HG02852 (cell line): ENCODE results near the gene VEGFC.

Experiments used
- ATAC-seq: cut with Tn5 transposase; IDR thresholded peaks from one replicate; pipeline ENCODE4 v1.9.1; 2021; ENCODE audit warnings: mild to moderate bottlenecking, moderate library complexity; ENCODE audit not compliant: unreplicated experiment

VEGFC gene

DNA sequence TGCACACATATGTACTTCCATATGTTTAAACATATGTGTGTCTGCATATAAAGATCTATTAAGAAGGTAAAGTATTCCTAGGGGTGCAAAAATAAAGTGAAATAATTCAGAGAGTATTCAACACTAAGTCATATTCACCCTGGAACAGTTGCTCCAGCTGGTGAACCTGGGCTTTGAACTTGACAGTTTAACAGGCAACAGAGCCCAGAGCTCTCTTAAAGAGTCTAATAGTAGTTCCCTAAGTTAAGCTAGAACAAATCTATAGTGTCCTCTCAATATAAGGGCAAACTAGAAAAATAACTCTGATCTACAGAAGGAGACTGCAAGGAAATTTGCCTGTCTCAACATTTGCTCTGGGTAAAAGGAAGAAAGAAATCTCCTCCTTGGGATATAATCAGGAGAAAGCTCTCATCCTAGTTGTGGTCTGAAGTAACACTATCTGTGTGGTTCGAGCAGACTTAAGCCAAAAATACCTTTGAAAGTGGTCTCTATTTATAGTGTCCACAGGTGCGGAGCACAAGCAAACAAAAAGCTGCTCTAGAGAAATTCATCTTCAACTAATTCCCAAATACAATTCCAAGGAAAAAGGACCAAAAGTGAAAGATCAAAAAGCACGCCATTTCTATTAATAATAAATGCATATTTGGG, 29.9 kb downstream of the VEGFC start:
- ATAC-seq: no peak

DNA sequence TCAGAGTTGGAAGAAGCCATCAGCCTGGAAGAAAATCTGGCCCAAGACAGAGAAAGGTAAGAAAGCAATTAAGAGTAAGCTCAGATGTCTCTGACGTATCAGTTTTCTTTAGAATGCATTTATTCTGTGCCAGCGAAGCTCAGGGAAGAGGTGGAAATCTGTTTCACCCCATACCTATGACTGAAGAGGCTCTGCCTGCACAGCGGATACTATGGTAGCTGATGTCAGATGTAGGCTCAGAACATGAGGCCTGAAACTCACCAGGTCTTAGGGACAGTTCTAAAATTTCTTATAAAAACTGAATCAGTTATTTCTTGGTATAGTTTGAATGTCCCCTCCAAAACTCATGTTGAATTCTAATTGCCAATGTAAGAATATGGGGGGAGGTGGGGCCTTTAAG, 30.9 kb downstream of the VEGFC start:
- no peak for ATAC-seq

DNA sequence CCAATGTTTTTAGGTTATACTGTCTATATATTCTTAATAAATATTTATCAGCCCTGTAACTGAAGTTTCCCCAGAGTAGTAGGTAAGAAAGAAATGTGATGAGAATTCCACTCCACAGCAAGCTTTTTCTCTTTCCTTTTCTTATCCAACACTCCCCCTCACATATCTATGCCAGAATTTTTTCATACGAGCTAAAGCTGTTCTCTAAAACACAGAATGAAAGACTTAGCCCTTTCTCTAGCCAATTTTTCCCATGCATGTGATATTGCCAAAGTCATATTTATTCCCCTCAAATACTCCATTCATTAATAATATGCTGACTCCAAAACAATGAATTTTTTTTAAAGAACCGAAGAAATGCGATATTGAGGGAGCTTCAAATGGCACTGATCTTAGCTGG, 32.3 kb downstream of the VEGFC start:
- no peak for ATAC-seq

DNA sequence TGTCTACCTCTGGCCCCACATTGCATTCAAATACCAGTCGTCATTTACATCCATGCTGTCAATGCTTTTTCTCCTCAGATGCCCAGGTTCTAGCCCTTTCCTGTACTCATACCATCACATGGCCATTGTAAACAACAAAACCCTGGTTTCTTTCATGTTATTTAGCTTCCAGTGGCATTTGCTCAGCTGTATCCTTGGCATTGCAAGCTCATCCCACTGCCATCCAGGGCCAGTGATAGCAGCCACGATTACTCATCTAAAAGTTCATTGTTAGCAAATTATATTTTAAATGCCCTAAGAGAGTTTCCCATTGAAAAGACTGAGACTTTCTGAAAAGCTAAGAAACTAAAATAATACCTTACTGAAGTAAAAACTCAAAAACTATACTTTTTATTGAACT, 34.0 kb downstream of the VEGFC start:
- no peak for ATAC-seq

DNA sequence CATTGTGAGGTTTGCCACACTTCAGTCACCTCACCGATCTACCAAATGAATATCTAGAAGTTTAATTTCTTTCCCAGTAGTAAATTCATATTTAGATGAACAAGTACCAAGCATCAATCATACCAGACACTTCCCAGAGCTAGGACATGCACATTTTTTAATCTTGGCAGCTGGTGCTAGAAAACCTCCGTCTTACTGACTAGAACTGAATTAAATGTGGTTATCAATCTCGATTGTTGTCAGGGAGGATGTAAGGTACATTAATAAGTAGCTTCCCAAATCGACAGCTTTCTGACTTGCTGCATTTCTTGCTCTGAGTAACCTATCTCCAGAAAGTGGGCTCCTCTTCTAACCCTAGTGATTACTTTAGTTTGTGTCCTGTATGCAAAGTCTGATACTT, 34.4 kb downstream of the VEGFC start:
- ATAC-seq: no peak

DNA sequence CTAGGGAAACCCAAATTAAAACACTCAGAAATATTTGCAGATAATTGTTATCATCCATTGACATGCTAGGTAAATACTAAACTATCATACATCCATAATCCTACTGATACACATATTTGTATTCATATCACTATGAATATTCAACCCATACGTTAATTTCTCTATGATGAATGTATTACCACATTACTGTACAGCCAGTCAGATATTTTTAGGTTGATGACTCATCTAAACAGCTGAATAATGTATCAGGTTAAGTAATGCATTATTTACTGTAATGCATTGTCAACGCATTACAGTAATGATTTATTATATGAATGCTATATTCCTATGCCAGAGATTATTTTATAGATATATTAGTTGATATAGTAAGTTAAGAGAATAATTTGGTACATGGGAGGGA, 37.1 kb downstream of the VEGFC start:
- ATAC-seq: no peak

DNA sequence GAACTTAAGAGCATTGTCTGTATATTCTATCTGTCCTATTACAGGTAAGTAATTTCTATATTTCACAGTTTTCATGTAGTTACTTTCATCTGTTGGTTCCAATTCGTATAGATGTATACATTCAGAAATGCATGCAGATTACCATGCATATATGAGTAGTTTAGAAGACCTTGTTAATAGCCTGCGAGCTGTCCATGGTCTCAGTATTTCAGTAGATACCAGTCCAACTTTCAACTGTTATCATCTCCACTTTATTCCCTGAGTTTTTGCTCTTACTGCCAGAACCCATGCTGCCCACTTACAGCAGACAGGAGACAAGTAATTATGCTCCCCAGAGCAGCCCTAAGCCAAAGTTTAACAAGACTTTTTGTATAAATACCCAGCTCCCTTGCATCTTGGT, 37.7 kb downstream of the VEGFC start:
- no peak for ATAC-seq

DNA sequence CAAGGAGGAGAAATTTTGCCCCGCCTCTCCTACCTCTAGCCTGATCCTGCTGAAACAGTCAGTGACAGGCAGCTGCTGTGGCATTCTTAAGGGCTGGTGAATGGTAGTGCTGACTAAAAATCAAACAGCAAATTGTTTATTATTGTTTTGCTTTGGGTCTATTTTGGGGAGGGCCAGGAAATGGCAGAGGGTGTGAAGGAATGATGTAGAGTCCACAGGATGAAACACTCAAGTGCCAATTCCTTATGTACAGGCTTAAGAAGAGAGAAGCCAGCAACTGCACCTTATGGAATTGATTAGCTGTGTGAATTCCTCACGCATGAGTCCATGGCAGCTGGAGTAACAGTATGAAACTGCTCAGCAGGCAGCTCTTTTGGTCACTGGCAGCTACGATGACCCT, 39.7 kb downstream of the VEGFC start:
- ATAC-seq: no peak

DNA sequence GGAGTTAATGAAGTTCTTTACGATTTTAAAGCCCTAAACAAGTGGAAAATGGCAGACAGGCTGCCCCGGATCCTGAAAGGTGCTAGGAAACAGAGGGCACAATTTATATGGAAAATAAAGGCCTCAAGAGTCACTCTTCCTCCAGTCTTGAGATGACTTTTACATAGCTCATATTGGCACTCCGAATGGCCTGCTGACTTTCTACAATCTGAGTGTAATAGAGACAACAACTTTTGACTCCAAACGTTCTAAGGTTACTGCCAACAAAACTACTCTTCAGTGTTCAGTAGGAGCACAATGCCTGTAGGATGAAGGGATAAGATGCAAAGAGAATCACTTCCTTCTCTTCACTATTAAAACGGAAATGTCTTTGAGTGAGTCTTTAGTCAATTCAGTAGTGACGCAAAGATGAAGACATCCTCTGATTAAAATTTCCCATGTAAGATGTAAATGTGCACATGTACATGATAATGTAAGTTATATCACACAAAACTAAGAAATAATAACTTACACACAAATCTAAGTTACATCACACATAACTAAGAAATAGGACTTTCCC, 40.5 kb downstream of the VEGFC start:
- ATAC-seq: no peak

DNA sequence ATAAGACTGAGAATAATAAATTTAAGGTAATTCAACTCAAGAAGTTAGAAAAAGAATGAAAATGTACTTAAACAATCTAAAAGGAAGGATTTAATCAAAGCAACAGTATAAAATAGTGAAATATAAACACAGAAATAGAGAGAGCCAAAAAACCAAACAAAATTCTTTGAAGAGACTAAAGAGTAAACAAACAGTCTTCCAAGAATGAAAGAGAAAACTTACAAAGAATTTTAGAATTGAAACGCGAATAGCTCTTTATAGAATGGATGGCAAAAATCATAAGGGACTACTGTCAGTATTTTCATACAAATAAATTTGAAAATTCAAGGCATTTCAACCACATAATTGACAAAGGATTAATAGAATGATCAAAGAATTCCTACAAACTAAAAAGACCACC, 41.7 kb downstream of the VEGFC start:
- ATAC-seq: no peak

DNA sequence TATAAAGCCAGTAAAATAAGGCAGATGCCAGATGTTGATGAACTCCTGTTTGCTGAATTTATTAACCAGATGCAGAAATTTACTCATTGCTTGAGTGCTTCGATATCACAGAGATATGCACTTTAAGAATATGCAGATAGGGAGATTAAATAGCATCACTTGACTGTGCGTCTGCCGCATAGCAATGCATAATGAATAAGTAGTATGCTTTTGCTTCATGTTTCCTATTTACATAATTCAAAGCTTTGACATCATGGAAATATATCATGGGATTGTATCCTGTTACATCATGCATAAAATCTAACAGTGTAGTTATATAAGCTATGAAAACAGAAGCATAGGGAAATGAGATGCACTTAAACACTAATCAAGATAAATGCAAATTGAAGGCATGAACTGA, 45.9 kb downstream of the VEGFC start:
- no peak for ATAC-seq

DNA sequence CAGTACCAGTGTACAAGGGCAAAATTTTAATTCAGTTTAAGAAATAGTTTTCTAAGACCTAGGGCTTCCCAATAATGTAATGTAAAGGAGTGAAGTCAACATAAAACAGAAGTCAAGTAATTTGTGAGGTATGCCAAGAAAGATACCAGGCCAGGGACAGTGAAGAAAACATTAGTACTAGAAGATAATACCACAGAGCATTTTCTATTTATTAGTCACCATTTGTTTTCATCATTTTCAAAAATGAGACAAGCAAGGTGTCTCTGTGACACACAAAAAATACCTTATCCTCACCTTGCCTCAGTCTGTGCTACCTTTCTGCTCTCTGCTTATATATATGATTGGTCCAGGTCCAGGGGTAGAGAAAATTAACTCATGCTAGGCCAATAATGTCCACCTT, 46.8 kb downstream of the VEGFC start:
- no peak for ATAC-seq

DNA sequence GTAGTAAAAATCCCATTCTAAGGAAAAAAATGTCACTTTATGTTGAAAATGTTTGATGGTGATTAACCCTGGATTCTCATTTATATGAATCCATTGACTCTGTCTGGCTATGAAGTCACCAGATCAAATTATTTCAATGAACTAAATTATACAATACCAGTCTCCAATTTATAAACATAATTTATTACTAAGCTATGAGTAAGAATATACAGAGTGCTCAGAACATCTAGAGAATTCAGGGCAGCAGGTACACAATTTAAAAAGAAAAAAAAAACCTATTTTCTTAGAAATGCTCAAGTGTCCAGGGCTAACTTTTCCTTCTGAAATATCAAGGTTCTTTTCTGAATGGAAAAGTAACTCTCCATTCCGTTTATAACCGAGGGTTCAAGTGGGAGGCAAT, 48.6 kb downstream of the VEGFC start:
- no peak for ATAC-seq

DNA sequence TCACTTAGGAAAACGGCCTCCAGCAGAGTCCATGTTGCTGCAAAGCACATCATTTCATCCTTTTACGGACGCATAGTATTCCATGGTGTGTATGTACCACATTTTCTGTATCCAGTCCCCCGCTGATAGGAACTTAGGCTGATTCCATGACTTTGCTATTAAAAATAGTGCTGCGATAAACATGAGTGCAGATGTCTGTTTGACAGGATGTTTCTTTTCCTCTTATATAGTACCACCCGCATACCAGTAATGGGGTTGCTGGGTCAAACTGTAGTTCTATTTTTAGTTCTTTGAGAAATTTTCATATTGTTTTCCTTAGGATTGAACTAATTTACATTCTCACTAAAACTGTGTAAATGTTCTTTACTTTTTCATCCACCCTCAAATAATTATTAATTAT, 50.5 kb downstream of the VEGFC start:
- no peak for ATAC-seq

DNA sequence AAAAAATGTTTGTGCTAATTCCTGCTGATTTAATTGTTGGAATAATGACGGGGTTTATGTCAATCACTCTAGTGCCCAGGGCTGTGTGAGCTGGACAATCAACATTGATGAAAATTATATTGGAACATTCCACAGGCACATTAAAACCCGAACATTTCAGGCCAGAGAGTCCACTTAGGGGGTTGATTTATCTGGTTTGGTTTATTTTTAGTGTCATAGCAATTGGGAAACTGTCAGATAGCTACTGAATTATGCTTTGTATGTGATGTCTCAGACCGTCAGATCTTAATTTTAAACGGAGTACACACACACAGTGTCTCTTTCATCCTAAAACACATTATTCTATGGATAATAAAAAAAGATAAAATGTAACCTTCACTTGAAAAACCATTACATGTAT, 51.5 kb downstream of the VEGFC start:
- ATAC-seq: no peak

DNA sequence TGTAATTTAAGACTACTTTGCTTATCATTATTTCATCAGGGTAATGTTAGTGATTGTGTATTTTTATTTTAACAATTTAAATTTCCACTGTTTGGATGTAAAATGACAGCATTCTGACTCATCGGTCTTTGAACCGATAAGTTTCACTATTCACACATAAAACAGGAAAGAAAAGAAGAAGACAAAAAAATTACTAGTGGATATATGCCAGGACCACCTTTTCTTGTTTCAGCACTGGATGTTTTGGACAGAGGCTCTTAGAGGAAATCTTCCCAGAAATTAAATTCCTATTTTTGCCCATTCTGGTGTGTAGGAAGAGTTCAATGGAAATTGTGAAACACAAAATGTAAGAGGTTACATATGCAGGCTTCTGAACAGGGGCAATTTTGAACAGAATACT, 57.4 kb downstream of the VEGFC start:
- ATAC-seq: no peak

DNA sequence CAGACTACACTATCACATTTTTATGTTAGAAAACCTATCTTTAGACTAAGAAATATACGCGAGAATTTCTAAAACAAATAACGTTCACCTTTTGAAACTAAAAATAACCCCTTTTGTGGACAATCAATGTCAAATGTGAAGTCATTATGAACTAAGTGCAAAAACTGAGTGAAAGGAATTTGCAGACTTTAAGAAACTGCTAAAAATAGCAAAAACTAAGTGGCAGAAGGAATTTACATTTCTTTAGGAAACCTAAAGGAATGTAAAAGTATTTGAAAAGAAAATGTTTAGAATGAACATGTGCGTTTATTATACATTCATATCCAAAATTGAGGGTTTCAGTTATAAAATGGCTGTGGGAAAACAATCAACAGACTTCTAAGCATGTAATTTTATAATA, 58.3 kb downstream of the VEGFC start:
- no peak for ATAC-seq

DNA sequence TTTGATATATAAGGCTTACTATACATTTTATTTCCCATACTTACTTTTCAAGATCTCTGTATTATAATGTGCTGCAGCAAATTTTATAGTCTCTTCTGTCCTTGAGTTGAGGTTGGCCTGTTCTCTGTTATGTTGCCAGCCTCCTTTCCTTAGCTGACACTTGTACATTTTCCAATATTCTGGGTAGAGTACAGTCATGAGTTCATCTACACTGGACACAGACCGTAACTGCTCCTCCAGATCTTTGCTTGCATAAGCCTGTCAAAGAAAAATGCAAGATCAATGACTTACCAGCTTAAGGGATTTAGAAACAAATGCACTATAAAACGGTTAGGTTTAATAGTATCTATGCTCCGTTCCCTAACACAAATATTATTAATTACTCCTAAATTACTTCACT, 63.2 kb downstream of the VEGFC start:
- no peak for ATAC-seq

DNA sequence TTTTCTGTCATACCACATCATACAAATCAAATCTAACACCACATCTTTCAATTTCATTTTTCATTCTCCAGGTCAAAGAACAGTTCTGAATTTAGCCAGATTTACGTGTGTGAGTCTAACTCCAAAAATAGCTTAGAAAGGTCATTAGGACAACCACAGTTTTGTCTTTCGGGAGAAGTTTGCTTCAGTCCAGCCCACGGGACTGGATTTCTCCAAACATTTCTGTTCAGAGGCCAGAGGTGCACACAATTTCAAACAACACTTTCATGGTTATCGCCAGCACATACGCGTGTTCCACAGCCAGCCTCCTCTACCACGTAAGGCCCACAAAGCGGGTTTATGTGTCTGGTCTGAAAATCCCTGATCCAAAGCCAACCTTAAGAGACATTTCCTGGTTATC, 65.9 kb downstream of the VEGFC start:
- no peak for ATAC-seq

DNA sequence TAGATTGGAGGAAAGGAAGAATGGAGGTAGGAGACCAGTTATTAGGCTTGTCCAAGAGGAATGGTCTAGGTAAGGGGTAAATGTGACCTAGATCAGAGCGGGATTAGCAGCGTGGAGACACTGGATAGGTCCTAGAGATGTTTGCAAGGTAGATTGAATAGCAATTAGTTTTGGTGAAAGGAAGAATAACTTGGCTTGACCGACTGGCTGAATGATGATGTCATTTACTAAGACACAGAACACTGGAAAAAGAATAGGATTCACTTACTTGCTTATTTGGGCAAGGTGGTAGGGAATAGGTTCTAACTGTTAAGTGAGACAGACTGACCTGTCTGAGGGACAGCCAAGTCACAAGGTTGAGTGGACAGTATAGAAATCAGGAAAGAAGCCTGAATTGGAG, 71.3 kb downstream of the VEGFC start:
- no peak for ATAC-seq

DNA sequence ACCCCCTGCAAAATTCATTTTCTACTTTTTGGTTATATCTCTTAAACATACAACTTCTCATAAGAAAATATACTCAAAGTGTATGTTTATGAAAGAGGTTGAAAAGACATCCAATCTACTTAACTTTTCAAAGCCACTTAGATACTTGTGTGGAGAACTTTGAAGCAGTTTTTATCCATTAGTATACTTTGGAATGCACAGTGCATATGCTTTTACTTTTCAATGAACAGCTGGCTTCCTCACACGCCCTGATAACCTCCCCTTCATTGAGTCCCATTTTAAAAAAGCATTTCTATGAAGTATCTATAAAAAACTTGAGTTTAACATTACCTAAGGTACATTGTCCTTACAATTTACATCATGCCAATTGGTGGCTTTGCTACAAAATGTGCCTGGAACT, 73.8 kb downstream of the VEGFC start:
- ATAC-seq: no peak

DNA sequence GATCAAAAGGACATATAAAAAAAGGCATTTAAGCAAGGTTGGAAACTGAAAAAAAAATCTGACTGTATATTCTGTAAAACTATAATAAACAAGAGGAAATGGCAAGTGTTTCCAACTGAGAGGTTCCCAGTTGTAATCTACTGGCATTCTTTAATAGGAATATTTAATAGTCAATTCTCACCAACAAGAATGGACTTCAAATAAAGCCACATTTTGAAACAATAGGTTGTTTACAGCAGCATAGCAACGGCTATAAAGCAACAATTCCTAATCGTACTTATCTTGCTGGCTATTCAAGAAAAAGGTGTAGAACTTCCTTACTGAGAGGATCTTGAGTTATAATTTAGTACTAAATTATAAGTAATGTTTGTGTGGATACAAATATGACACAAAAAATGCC, 75.5 kb downstream of the VEGFC start:
- ATAC-seq: no peak

DNA sequence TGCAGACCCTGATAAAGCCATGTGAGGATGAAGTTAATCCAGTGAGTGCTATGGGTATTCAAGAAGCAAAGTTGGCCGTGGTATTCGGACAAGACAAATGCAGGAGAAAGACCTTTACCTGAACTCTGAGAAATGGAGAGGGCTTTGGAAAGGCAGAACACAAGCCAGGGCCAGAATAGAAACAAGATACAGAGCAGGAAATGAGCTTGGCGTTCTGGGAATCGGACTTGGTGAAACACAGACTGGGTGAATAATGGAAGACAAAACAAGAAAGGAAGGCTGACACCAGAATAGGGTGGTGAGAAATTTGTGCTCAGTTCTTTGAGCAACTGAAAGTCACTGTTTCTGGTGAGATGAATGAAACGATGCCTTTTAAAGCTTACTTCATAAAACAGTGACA, 83.3 kb downstream of the VEGFC start:
- no peak for ATAC-seq
